GM23248 (cell line): Measurements from ENCODE around the gene TBC1D14. TPM values are rescaled to one million over a fixed set of nuclear protein-coding genes. Genes with fewer than 3 reads are reported as not detected.

Experiments used
- DNase-seq: peaks from one replicate; pipeline ENCODE4 v3.0.0-alpha.2; 2015
- H2AFZ ChIP-seq: fragments of 200-600 bp; sonication (generic); 2 replicates; pipeline ENCODE4 v1.6.1; 2016; ENCODE audit warnings: antibody characterized with exemption
- H3F3A ChIP-seq: fragments of 200-600 bp; sonication (generic); 2 replicates; pipeline ENCODE4 v1.6.1; 2016; ENCODE audit warnings: mild to moderate bottlenecking, antibody characterized with exemption, mixed run types; ENCODE audit not compliant: insufficient read depth
- H3K27ac ChIP-seq: fragments of 200-600 bp; sonication (generic); 2 replicates; pipeline ENCODE4 v1.5.1; 2016; ENCODE audit warnings: mild to moderate bottlenecking
- H3K27me3 ChIP-seq: fragments of 200-600 bp; sonication (generic); replicated peaks from 2 replicates; pipeline ENCODE4 v1.6.1; 2016; ENCODE audit warnings: mild to moderate bottlenecking; ENCODE audit not compliant: insufficient read depth
- H3K36me3 ChIP-seq: fragments of 200-600 bp; sonication (generic); 2 replicates; pipeline ENCODE4 v1.6.1; 2016; ENCODE audit warnings: low read depth, mild to moderate bottlenecking
- H3K4me1 ChIP-seq: fragments of 200-600 bp; sonication (generic); 2 replicates; pipeline ENCODE4 v1.6.1; 2016; ENCODE audit warnings: mild to moderate bottlenecking; ENCODE audit not compliant: insufficient read depth
- H3K4me2 ChIP-seq: fragments of 200-600 bp; sonication (generic); one replicate; pipeline ENCODE4 v1.6.1; 2016; ENCODE audit warnings: mild to moderate bottlenecking; ENCODE audit not compliant: unreplicated experiment
- H3K4me3 ChIP-seq: fragments of 200-600 bp; sonication (generic); 2 replicates; pipeline ENCODE4 v1.5.1; 2016; ENCODE audit warnings: mild to moderate bottlenecking
- H3K79me2 ChIP-seq: fragments of 200-600 bp; sonication (generic); 2 replicates; pipeline ENCODE4 v1.6.1; 2016; ENCODE audit warnings: mild to moderate bottlenecking; ENCODE audit not compliant: insufficient read depth
- H3K9ac ChIP-seq: fragments of 200-600 bp; sonication (generic); 2 replicates; pipeline ENCODE4 v1.6.1; 2016; ENCODE audit warnings: mild to moderate bottlenecking
- H3K9me2 ChIP-seq: fragments of 200-600 bp; sonication (generic); 2 replicates; pipeline ENCODE4 v1.6.1; 2016; ENCODE audit warnings: mixed run types, mild to moderate bottlenecking, moderate library complexity; ENCODE audit not compliant: insufficient read depth
- H3K9me3 ChIP-seq: fragments of 200-600 bp; sonication (generic); one replicate; pipeline ENCODE4 v1.6.1; 2017; ENCODE audit warnings: low read depth
- H4K20me1 ChIP-seq: fragments of 200-600 bp; sonication (generic); 2 replicates; pipeline ENCODE4 v1.6.0; 2016; ENCODE audit not compliant: insufficient read depth
- EZH2 ChIP-seq: fragments of 200-600 bp; sonication (generic); IDR thresholded peaks from 2 replicates; pipeline ENCODE4 v1.6.1; 2018; ENCODE audit warnings: antibody characterized with exemption, mild to moderate bottlenecking; ENCODE audit not compliant: insufficient read depth, poor library complexity, severe bottlenecking
- EZH2phosphoT487 ChIP-seq: fragments of 200-600 bp; sonication (generic); IDR thresholded peaks from 2 replicates; pipeline ENCODE4 v1.6.1; 2018; ENCODE audit warnings: antibody characterized with exemption, moderate library complexity, mild to moderate bottlenecking, low read depth; ENCODE audit not compliant: insufficient read depth
- WGBS, 2 experiments: methylation state at CpG; one replicate each; pipeline ENCODE4 v1.1.6; 2015 to 2017; ENCODE audit warnings: low lambda C conversion rate in 2 of 2, low coverage in 1 of 2; ENCODE audit errors: missing lambda C conversion rate in 2 of 2; 5-methylcytosine and 5-hydroxymethylcytosine counted together
- in situ Hi-C: fragments of 300-500 bp; cut with MboI; formaldehyde crosslinking; loops from 2 replicates; pipeline ENCODE4 v1.15.0; 2020
- polyA plus RNA-seq: library from polyadenylated mRNA; unstranded; fragments of >200 nt; fragmentation: Nextera tagmentation; extraction: Ambion mirVana; gene quantifications from 2 replicates; pipeline ENCODE4 v1.2.1, GENCODE V29; 2016
- total RNA-seq: library from RNA; depleted of rRNA; stranded (reverse); fragments of >200 nt; shearing (Covaris generic); gene quantifications from 2 replicates; pipeline ENCODE4 v1.2.3, GENCODE V29; 2014

Gene TBC1D14
- total and polyA plus RNA-seq, 2 experiments from 2014 or later, result 20.4 to 39.1 TPM

GRCh38 chr4:6920171-6920570 lies 10.5 kb downstream of the TBC1D14 start:
- 62 to 68% methylated on average over 3 of the region's 3 CpGs for WGBS, 2 experiments
- in situ Hi-C loops, result no loop called here
- H3K4me3 ChIP-seq, result no peak overlapping the region

GRCh38 chr4:6923507-6923906 lies 13.9 kb downstream of the TBC1D14 start:
- in situ Hi-C loops, result no loop called here
- H2AFZ ChIP-seq, result no peak overlapping the region
- H3K4me2 ChIP-seq, result no peak overlapping the region
- H3F3A ChIP-seq, result no peaks in the 10 kb centered on the region
- H3K27ac ChIP-seq, result no peak overlapping the region
- H3K9me2 ChIP-seq, result no peaks in the 10 kb centered on the region
- H3K36me3 ChIP-seq, result no peaks in the 10 kb centered on the region
- H3K4me3 ChIP-seq, result no peak overlapping the region
- WGBS, 2 experiments, result 96 to 98% methylated on average over 23 to 32 of the region's 32 CpGs
- H3K4me1 ChIP-seq, result no peaks in the 10 kb centered on the region
- no peaks in the 10 kb centered on the region for H4K20me1 ChIP-seq
- peaks cover 7% of the 10 kb centered on the region; the same call in 1 of the 2 replicates for H3K79me2 ChIP-seq
- H3K9me3 ChIP-seq, result no peaks in the 10 kb centered on the region
- H3K9ac ChIP-seq, result no peak overlapping the region
- TF ChIP-seq EZH2, result no peak
- no peak for TF ChIP-seq EZH2phosphoT487
- no peaks in the 10 kb centered on the region for H3K27me3 ChIP-seq
- DNase-seq, result no peak

More at GRCh38 chr4:6920171-6920570, 10.5 kb downstream of the TBC1D14 start:
- Histone ChIP-seq H2AFZ (no peak overlapping the region), H3F3A (no peaks in the 10 kb centered on the region), H3K27me3 (no peaks in the 10 kb centered on the region), H3K27ac (no peak overlapping the region), H3K9me3 (no peaks in the 10 kb centered on the region), H3K4me2 (no peak overlapping the region), H4K20me1 (no peaks in the 10 kb centered on the region), H3K79me2 (peaks cover 8% of the 10 kb centered on the region; the same call in 1 of the 2 replicates), H3K36me3 (no peaks in the 10 kb centered on the region), H3K9me2 (no peaks in the 10 kb centered on the region), H3K9ac (no peak overlapping the region), H3K4me1 (no peaks in the 10 kb centered on the region)
- no peak for DNase-seq
- TF ChIP-seq EZH2 (no peak), EZH2phosphoT487 (no peak)

- Histone ChIP-seq H2AFZ (no peak overlapping the region), H3K9ac (no peak overlapping the region), H3K9me3 (no peaks in the 10 kb centered on the region), H3K4me1 (no peaks in the 10 kb centered on the region), H3F3A (no peaks in the 10 kb centered on the region), H3K4me2 (no peak overlapping the region), H3K4me3 (no peak overlapping the region), H3K27ac (no peak overlapping the region), H3K36me3 (no peaks in the 10 kb centered on the region), H3K9me2 (no peaks in the 10 kb centered on the region), H4K20me1 (no peaks in the 10 kb centered on the region), H3K79me2 (peaks cover 9% of the 10 kb centered on the region; the same call in 1 of the 2 replicates), H3K27me3 (no peaks in the 10 kb centered on the region)
- TF ChIP-seq EZH2 (no peak), EZH2phosphoT487 (no peak)
- in situ Hi-C loops, result no loop called here
- no peak for DNase-seq
- WGBS, 2 experiments, result 85 to 91% methylated on average over 12 of the region's 12 CpGs
Observed at GRCh38 chr4:6924361-6924779, 14.7 kb downstream of the TBC1D14 start.

GRCh38 chr4:6925357-6925836 lies 15.8 kb downstream of the TBC1D14 start:
- Histone ChIP-seq H3K27ac (no peak overlapping the region), H3F3A (no peaks in the 10 kb centered on the region), H3K4me1 (no peaks in the 10 kb centered on the region), H4K20me1 (no peaks in the 10 kb centered on the region), H3K9me2 (no peaks in the 10 kb centered on the region), H3K9ac (no peak overlapping the region), H3K4me2 (no peak overlapping the region), H3K9me3 (no peaks in the 10 kb centered on the region), H3K4me3 (no peak overlapping the region), H2AFZ (no peak overlapping the region), H3K36me3 (no peaks in the 10 kb centered on the region), H3K79me2 (peaks cover 9% of the 10 kb centered on the region; the same call in 1 of the 2 replicates), H3K27me3 (no peaks in the 10 kb centered on the region)
- no peak for DNase-seq
- 87 to 89% methylated on average over 14 of the region's 14 CpGs for WGBS, 2 experiments
- in situ Hi-C loops, result no loop called here
- TF ChIP-seq EZH2phosphoT487 (no peak), EZH2 (no peak)

- no peak overlapping the region for H3K27ac ChIP-seq
- no peaks in the 10 kb centered on the region for H3K4me1 ChIP-seq
- no peaks in the 10 kb centered on the region for H3K9me2 ChIP-seq
- DNase-seq, result no peak
- peaks cover 9% of the 10 kb centered on the region; the same call in 1 of the 2 replicates for H3K79me2 ChIP-seq
- no peaks in the 10 kb centered on the region for H4K20me1 ChIP-seq
- H3K4me3 ChIP-seq, result no peak overlapping the region
- no peaks in the 10 kb centered on the region for H3K27me3 ChIP-seq
- no peak for TF ChIP-seq EZH2phosphoT487
- TF ChIP-seq EZH2, result no peak
- in situ Hi-C loops, result no loop called here
- no peaks in the 10 kb centered on the region for H3K36me3 ChIP-seq
- no peak overlapping the region for H3K4me2 ChIP-seq
- H3K9ac ChIP-seq, result no peak overlapping the region
- no peak overlapping the region for H2AFZ ChIP-seq
- no peaks in the 10 kb centered on the region for H3K9me3 ChIP-seq
- 95% methylated on average over 16 to 19 of the region's 19 CpGs for WGBS, 2 experiments
- no peaks in the 10 kb centered on the region for H3F3A ChIP-seq
Observed at GRCh38 chr4:6926081-6926480, 16.5 kb downstream of the TBC1D14 start.
